ENCODE results near the gene CEP95. TPM values are rescaled to one million over a fixed set of nuclear protein-coding genes. Genes with fewer than 3 reads are reported as not detected.
"Not testable (repeated sequence)": the region's sequence is repeated elsewhere in the genome, so short reads cannot be mapped to it uniquely, and the experiment has no call there.

Gene CEP95
- total RNA-seq, 2 experiments from 2014 or later = 45.4 to 48.1 TPM

GRCh38 chr17:64565563-64565962 is 58.8 kb downstream of the CEP95 start:
- ChIA-PET CTCF (interaction anchor here (0.9 kb wide), 2 partner anchors 13 to 66 kb away, joined by 3 read pairs; no protein-coding TSS in a partner anchor), POLR2A (no interaction called here)
- Mint-ChIP-seq H3K27ac (no peak overlapping the region), H3K4me3 (no peak overlapping the region), H3K4me1 (no peaks in the 10 kb centered on the region), H3K27me3 (no peaks in the 10 kb centered on the region), H3K36me3 (ENCODE audit: low read depth) (peaks cover 26% of the 10 kb centered on the region), H3K9me3 (no peaks in the 10 kb centered on the region)
- no peak for DNase-seq

DNA sequence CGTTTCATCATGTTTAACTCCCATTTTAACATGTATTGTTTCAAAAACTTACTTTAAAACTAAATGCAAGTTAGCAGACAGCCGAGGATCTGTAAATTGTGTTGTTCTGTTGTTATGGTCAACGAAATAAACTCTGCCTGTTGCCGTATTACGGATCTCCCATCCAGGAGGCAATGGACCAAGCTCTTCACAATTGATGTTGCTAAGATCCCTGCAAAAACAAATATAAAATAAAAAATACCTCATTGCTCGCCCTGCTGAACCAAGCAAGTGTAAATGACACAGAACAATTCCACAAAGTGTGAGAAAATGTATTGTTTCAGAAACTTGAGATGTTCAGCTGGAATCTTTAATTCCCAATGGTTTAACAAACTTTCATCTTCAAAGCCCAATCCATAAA is 65.0 kb downstream of the CEP95 start:
- DNase-seq = no peak
- ChIA-PET POLR2A (no interaction called here), CTCF (interaction anchor here (0.6 to 1.5 kb wide), 2 partner anchors 12 to 74 kb away, joined by 3 read pairs; no protein-coding TSS in a partner anchor)

GRCh38 chr17:64572682-64573154 is 65.9 kb downstream of the CEP95 start:
- CTCF ChIA-PET = interaction anchor here (1.5 kb wide), 1 partner anchor 75 kb away, joined by 3 read pairs; no protein-coding TSS in a partner anchor
- Mint-ChIP-seq H3K27ac (peak overlapping the region; percentile 66), H3K27me3 (no peaks in the 10 kb centered on the region), H3K36me3 (ENCODE audit: low read depth) (peaks cover 15% of the 10 kb centered on the region), H3K4me3 (no peak overlapping the region), H3K9me3 (no peaks in the 10 kb centered on the region), H3K4me1 (peaks cover 13% of the 10 kb centered on the region)
- DNase-seq = peak; percentile 12
- POLR2A ChIA-PET = interaction anchor here (0.6 kb wide), 1 partner anchor 34 kb away, joined by 4 read pairs; no protein-coding TSS in a partner anchor

More for the DNA sequence above, 65.0 kb downstream of the CEP95 start:
- Mint-ChIP-seq H3K27me3 (no peaks in the 10 kb centered on the region), H3K36me3 (ENCODE audit: low read depth) (peaks cover 14% of the 10 kb centered on the region), H3K9me3 (no peaks in the 10 kb centered on the region), H3K4me1 (peaks cover 13% of the 10 kb centered on the region), H3K27ac (no peak overlapping the region), H3K4me3 (no peak overlapping the region)

- H3K4me1 Mint-ChIP-seq = peaks cover 13% of the 10 kb centered on the region
- no peak overlapping the region for H3K27ac Mint-ChIP-seq
- CTCF ChIA-PET = interaction anchor here (1.6 kb wide), 1 partner anchor 26 kb away, joined by 4 read pairs; no protein-coding TSS in a partner anchor
- no peak overlapping the region for H3K4me3 Mint-ChIP-seq
- H3K27me3 Mint-ChIP-seq = no peaks in the 10 kb centered on the region
- no peaks in the 10 kb centered on the region for H3K9me3 Mint-ChIP-seq
- H3K36me3 Mint-ChIP-seq (ENCODE audit: low read depth) = peaks cover 15% of the 10 kb centered on the region
- no peak for DNase-seq
- POLR2A ChIA-PET = interaction anchor here (0.6 kb wide), 1 partner anchor 33 kb away, joined by 4 read pairs; no protein-coding TSS in a partner anchor
Observed at GRCh38 chr17:64573214-64573613, 66.4 kb downstream of the CEP95 start.

- H3K36me3 Mint-ChIP-seq (ENCODE audit: low read depth) = peaks cover 18% of the 10 kb centered on the region
- no peaks in the 10 kb centered on the region for H3K9me3 Mint-ChIP-seq
- peaks cover 13% of the 10 kb centered on the region for H3K4me1 Mint-ChIP-seq
- POLR2A ChIA-PET = interaction anchor here (0.6 to 0.7 kb wide), 2 partner anchors 24 to 68 kb away, joined by 5 to 8 read pairs; partner anchors contain the start of gene DDX5
- no peak for DNase-seq
- H3K27me3 Mint-ChIP-seq = no peaks in the 10 kb centered on the region
- H3K27ac Mint-ChIP-seq = no peak overlapping the region
- no peak overlapping the region for H3K4me3 Mint-ChIP-seq
- CTCF ChIA-PET = interaction anchor here (1.2 to 1.6 kb wide), 3 partner anchors 13 to 25 kb away, joined by 3 to 5 read pairs (median 4); no protein-coding TSS in a partner anchor
Observed at GRCh38 chr17:64574646-64575045, 67.9 kb downstream of the CEP95 start.

- H3K4me1 Mint-ChIP-seq = peaks cover 14% of the 10 kb centered on the region
- H3K4me3 Mint-ChIP-seq = no peak overlapping the region
- DNase-seq = no peak
- H3K36me3 Mint-ChIP-seq (ENCODE audit: low read depth) = peaks cover 20% of the 10 kb centered on the region
- CTCF ChIA-PET = interaction anchor here (1.1 to 1.5 kb wide), 3 partner anchors 9 to 22 kb away, joined by 3 to 5 read pairs (median 3); no protein-coding TSS in a partner anchor
- POLR2A ChIA-PET = interaction anchor here (0.6 kb wide), 1 partner anchor 20 kb away, joined by 3 read pairs; no protein-coding TSS in a partner anchor
- no peak overlapping the region for H3K27ac Mint-ChIP-seq
- H3K27me3 Mint-ChIP-seq = no peaks in the 10 kb centered on the region
- no peaks in the 10 kb centered on the region for H3K9me3 Mint-ChIP-seq
Observed at GRCh38 chr17:64575431-64575830, 68.7 kb downstream of the CEP95 start.

- Mint-ChIP-seq H3K4me1 (peaks cover 23% of the 10 kb centered on the region), H3K36me3 (ENCODE audit: low read depth) (peaks cover 24% of the 10 kb centered on the region)
- H3K9me3 Mint-ChIP-seq, DNase-seq, POLR2A ChIA-PET, H3K27ac Mint-ChIP-seq, H3K4me3 Mint-ChIP-seq, H3K27me3 Mint-ChIP-seq: not testable (repeated sequence)
- CTCF ChIA-PET = interaction anchor here (0.6 kb wide), 1 partner anchor 183 kb away, joined by 4 read pairs; no protein-coding TSS in a partner anchor
Observed at GRCh38 chr17:64577025-64577424, 70.2 kb downstream of the CEP95 start.

DNA sequence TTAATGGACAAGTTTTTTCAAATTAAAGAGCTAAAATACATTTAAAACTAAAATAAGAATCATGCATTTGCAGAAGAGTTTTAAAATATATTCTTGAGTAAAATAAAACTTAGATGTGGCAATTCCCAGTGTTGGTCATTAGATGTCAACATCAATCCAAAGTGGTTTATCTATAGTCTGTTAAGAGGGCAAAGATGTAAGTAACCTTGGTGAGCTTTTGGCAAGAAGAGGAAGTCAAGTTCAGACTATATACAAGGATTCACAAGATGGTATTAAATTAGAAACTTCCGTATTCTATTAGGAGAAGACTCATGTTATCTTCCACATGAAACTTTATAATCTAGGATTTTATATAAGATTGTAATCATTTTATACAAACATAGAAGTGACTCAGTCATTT is 73.1 kb downstream of the CEP95 start:
- ChIA-PET CTCF (interaction anchor here (1.4 kb wide), 2 partner anchors 19 to 20 kb away, joined by 3 to 4 read pairs; no protein-coding TSS in a partner anchor), POLR2A (interaction anchor here (0.6 kb wide), 1 partner anchor 299 kb away, joined by 9 read pairs; no protein-coding TSS in a partner anchor)
- Mint-ChIP-seq H3K36me3 (ENCODE audit: low read depth) (peaks cover 25% of the 10 kb centered on the region), H3K4me1 (peaks cover 11% of the 10 kb centered on the region), H3K27me3 (no peaks in the 10 kb centered on the region), H3K9me3 (no peaks in the 10 kb centered on the region), H3K4me3 (no peak overlapping the region), H3K27ac (no peak overlapping the region)
- no peak for DNase-seq

- no peak overlapping the region for H3K4me3 Mint-ChIP-seq
- H3K27me3 Mint-ChIP-seq = no peaks in the 10 kb centered on the region
- ChIA-PET CTCF (interaction anchor here (1.2 to 1.4 kb wide), 2 partner anchors 10 to 19 kb away, joined by 3 read pairs; no protein-coding TSS in a partner anchor), POLR2A (no interaction called here)
- H3K27ac Mint-ChIP-seq = no peak overlapping the region
- no peaks in the 10 kb centered on the region for H3K9me3 Mint-ChIP-seq
- DNase-seq = no peak
- H3K36me3 Mint-ChIP-seq (ENCODE audit: low read depth) = peaks cover 25% of the 10 kb centered on the region
- peaks cover 11% of the 10 kb centered on the region for H3K4me1 Mint-ChIP-seq
Observed at GRCh38 chr17:64580384-64581315, 73.9 kb downstream of the CEP95 start.

DNA sequence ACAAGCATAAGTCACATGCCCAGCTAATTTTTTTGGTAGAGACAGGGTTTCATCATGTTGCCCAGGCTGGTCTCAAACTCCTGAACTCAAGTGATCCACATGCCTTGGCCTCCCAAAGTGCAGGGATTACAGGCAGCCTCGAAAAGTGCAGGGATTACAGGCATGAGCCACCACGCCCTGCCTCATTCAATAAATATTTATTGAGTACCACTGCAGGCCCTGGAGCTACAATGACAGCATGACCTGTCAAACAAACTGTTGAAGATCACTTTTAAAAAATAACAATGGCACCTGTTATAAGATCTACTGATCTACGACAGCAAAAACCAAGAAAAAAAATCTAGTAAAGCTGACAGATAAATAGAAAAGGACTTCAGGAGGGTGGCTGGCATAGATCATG is 76.3 kb downstream of the CEP95 start:
- Mint-ChIP-seq H3K27ac (no peak overlapping the region), H3K4me3 (no peak overlapping the region), H3K27me3 (no peaks in the 10 kb centered on the region), H3K9me3 (no peaks in the 10 kb centered on the region), H3K36me3 (ENCODE audit: low read depth) (peaks cover 14% of the 10 kb centered on the region), H3K4me1 (peaks cover 11% of the 10 kb centered on the region)
- ChIA-PET CTCF (no interaction called here), POLR2A (no interaction called here)
- no peak for DNase-seq

- H3K4me3 Mint-ChIP-seq = no peak overlapping the region
- peaks cover 11% of the 10 kb centered on the region for H3K4me1 Mint-ChIP-seq
- no peak overlapping the region for H3K27ac Mint-ChIP-seq
- H3K27me3 Mint-ChIP-seq = no peaks in the 10 kb centered on the region
- POLR2A ChIA-PET = no interaction called here
- DNase-seq = no peak
- peaks cover 9% of the 10 kb centered on the region for H3K36me3 Mint-ChIP-seq (ENCODE audit: low read depth)
- no peaks in the 10 kb centered on the region for H3K9me3 Mint-ChIP-seq
- CTCF ChIA-PET = no interaction called here
Observed at GRCh38 chr17:64585146-64585545, 78.4 kb downstream of the CEP95 start.
